GM08714 (cell line): ENCODE results near the gene SEMA3G.

Experiments used
- H3K4me3 ChIP-seq: fragments of 200-500 bp; sonication (Bioruptor generic); 2 replicates; pipeline ENCODE4 v1.5.1; 2014; ENCODE audit warnings: mild to moderate bottlenecking, low read length, inconsistent platforms
- ZNF274 ChIP-seq: IDR thresholded peaks from 2 replicates; pipeline ENCODE4 v1.6.1; 2012; ENCODE audit warnings: mild to moderate bottlenecking, low read depth, low read length

Gene SEMA3G

DNA sequence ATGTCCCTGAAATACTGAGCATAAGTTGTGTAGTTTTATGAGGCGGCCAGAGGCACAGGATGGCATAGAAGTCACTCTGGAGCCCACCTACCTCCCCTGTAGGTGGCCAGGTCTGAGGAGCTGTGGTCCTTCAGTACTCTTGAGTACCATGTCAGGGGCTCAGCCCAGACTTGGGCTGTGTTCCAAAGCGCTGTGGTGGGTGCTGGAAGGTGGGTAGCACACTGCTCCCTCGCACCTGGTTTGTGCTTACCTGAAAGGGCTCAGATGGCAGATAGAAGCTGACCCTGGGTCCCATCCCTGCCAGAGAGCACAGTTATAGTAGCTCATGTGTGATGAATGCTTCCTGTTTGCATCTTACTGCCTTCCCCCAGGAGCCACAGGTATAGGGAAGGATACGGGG lies 26.0 kb upstream of the SEMA3G start:
- no peak for TF ChIP-seq ZNF274

DNA sequence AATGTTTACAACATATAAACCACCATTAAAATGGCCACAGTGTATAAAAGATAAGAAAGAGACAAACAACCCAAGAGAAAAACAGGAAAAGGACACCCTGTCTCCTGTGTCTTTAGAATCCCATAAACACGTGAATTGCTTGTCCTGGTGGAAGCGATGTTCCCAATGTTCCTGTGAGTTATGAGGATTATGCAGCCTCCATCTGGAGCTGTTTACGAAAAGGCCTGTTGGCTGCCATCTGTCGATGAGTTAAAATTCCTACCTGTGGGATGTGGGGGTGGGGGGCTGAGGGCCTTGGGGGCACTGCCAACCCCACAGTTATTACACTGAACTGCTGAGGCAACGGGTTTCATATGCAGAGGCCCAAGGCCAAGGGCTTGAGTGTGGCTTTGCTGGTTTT lies 24.1 kb upstream of the SEMA3G start:
- TF ChIP-seq ZNF274: no peak
- no peak overlapping the region for H3K4me3 ChIP-seq

More for the DNA sequence above, 26.0 kb upstream of the SEMA3G start:
- no peak overlapping the region for H3K4me3 ChIP-seq

DNA sequence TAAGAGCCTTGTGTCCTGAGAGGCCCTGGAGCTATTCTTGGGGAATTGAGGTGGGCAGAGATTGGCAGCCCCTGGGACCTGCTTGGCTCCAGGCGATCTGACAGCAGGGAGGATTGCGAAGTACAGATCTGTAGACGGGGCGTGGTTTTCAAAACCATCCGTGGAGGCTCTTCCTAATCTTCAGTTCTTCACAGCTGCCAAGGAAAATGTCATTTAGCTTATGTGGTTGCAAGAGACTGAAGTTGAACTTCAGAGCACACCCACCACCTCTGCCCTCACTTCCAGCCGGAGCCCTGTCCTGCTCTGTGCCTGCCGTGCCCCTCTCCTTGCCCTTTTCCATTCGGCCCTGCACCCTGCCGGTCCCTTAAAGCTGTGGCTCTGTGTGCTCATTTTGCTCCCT lies 23.4 kb upstream of the SEMA3G start:
- no peak overlapping the region for H3K4me3 ChIP-seq
- TF ChIP-seq ZNF274: no peak

DNA sequence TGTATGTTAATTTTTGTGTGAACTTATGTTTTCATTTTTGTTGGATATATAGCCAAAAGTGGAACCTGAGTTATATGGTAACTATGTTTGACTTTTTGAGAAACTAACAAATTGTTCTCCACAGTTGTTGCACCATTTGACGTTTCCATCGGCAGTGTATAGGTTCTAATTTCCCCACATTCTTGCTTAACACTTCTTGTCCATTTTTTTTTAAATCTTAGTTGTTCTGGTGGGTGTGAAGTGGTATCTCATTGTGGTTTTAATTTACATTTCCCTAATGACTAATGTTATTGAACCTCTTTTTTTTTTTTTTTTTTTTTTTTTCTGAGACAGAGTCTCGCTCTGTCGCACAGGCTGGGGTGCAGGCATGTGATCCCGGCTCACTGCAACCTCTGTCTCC lies 18.5 kb upstream of the SEMA3G start:
- no peak for TF ChIP-seq ZNF274
- H3K4me3 ChIP-seq: no peak overlapping the region

DNA sequence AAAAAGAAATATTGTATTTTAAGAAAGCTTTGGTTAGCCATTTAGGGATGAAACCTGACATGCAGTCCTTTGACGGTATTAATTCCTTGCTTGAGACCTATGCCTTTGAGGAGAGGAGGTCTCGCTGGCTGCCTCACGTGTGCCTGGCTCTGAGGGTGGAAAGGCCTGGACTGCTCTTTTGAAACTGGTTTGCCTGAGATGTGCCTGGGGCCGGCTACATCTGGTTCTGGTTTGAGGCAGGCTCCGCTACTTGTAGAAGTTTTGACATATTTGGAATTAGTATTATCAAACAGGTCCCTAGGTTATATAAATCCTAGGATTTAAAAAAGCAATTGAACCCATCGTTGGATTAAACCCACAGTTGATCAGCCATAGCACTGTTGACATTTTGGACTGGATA lies 17.0 kb upstream of the SEMA3G start:
- TF ChIP-seq ZNF274: no peak
- H3K4me3 ChIP-seq: no peak overlapping the region

DNA sequence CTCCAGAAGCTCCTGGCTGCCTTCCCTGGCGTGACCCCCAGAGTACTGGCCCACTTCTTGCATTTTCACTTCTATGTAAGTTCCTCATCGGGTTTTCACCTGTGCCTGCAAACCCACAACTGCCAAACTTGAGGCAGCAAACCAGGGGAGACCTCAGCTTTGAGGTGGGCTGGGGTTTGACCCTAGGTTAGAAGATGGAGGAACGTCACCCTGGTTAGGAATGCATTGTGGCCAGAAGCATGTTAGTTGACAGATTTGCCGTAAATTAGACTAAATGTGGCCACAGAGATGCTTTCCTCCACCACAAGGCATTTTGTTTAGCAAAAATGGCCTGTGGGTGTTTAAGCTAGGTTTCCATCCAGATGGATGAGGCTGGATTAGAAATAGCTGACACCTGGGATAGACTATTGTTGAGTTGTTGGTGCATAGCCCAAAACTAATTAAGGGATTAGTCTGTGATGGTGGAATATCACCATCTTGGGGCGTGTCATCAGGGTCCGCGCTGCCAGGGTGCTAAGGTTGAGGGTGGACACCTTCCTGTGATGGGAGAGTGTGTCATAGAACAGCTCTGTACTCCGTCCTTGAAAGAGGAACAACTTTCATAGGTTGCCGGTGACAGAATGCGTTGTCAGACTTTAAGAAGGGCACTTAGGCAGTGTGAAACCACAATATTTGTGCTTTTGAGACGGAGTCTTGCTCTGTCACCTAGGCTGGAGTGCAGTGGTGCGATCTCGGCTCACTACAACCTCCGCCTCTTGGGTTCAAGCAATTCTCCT lies 14.1 kb upstream of the SEMA3G start:
- no peak for TF ChIP-seq ZNF274
- no peak overlapping the region for H3K4me3 ChIP-seq

DNA sequence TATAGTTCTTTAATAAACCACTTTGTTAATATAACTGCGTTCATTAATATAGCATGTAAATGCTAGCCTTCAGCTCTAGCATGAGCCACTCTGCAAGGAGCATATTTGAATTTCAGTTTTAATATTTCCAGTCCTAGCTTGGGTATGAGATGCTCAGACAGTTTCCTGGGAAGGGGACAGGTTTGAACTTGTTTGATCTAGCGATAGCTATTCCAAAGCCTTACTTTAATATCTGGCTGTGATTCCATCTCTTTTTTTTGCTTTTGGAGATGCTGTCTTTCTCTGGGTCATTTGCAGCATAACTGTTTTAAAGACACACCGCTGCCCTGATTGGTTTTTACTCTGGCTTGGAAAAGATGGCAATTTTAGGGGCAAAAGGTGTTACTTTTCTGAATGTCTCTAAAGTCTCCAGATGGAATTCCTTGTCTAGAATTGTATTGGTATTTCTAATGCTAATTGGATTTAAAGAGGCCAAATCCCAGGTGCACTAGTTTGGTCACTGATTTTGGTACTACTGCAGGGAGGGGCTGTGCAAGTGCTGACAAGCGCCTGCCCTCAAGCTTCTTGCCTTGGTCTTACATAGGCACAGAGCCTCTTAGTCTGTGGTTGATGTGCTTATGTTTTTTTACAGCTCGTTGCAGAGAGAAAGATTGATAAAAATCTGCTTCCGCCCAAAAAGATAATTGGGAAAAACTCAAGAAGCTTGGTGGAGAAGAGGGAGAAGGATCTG lies 13.3 kb upstream of the SEMA3G start:
- TF ChIP-seq ZNF274: no peak
- H3K4me3 ChIP-seq: no peak overlapping the region

DNA sequence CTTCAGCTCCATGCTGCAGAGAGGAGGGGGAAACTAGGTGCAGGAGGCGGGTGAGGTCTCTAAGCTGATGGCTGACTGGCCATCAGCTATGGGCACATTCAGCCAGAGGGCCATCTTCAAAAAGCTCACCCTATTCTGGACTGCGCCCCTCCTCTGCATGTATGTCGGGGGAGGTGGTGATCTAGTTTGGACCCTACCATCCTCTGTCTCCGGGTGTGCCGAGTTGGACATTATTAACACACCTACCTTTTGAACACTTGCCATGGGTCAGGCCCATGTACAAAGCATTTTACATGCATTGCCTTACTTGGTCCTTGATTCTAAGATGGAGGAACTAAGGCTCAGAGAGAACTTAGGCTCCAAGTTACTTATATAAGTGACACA lies 11.9 kb upstream of the SEMA3G start:
- no peak for TF ChIP-seq ZNF274
- peak overlapping the region; percentile 94; the same call in 1 of the 2 replicates for H3K4me3 ChIP-seq

DNA sequence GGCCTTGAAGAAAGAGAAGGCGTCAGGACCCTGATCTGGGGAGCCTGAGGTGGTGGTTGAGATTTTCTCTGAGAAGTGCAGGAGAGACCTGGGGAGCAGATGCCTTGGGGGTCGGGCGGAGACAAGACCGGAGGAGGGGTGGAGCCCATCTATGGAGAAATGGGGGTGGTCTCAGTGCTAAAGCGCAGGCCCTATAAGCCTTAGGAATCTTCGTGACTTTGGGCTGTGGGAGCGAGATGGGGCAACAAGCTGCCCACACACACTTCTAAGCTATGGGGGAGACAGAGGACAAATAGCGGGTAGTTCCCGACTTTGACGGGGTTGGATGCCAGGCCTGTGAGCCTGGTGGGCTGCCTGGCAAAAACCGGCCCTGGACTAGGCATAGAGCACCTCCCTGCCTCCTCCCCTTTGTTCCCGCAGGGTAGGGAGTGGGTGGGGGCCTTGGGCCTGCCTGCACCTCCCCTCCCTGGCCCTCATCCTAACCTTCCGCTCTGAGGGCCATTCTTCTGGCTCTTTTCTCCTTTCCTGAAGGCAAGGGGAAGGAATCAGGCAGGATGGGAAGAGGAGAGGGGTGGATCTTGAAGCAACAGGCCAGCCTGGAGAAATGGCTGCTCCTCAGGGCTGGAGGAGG lies 11.4 kb upstream of the SEMA3G start:
- TF ChIP-seq ZNF274: no peak

DNA sequence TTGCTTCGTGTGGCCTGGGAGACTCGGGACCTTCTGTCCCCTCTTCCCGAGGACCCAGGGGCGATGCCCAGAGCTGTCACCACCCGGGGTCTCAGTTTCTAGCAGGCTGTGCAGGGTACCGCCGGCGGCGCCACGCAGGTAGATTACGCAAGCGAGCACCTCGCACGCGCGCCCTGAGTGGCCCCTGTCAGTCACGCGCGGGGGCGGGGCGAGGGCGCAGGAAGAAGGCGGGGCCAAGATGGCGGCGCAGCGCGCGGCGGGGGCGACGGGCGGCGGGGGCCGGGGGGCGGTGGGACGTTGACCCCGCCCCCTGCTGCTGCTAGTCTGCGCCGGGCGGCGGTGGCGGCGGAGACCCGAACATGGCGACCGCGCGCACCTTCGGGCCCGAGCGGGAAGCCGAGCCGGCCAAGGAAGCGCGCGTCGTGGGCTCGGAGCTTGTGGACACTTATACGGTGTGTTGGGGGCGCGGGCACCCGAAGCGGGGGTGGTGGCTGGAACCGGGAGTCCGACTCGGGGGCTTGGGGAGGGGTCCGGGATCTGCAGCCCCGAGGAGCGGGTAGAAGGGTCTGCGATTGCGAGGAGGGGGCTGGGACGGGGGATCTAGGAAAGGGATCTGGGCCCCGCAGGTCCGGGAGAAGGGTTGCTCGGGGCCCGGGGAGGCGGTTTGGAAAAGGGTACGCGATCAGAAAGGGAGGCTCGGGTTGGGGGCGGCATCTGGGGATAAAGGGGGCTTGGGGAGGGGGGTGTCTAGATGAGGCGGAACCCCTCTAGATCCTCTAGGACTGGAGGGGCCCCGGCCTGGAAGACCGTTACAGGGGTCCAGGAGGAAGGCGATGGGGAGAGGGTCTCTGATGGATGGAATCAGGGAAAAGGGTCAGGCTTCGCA lies 10.6 kb upstream of the SEMA3G start, which contains the start of gene NISCH:
TSS of gene NISCH (plus strand) at position 322 of the 886 bp plus-strand sequence. CDS start at position 360, 38 bp downstream.
- H3K4me3 ChIP-seq: peak within 1 kb of the TSS; percentile 94
- TF ChIP-seq ZNF274: no peak

More for the DNA sequence above, 11.4 kb upstream of the SEMA3G start:
- H3K4me3 ChIP-seq: peak overlapping the region; percentile 94

DNA sequence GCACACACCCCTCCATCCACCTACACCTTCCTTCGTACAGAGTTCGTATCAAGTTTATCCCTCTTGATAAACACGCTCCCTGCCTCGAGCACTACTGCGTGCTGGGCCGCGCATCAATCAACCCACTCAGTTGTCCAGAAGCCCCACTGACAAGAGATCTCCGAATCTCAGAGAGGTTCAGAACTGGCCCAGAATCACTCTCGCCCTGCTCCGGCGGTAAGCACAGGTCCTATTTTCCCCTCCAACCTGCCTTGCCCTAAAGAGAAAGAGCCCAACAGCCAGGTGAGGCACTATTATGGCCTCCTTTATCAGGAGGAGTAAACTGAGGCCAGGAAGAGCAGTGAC lies 10.0 kb upstream of the SEMA3G start:
- no peak for TF ChIP-seq ZNF274
- H3K4me3 ChIP-seq: peak overlapping the region; percentile 87

DNA sequence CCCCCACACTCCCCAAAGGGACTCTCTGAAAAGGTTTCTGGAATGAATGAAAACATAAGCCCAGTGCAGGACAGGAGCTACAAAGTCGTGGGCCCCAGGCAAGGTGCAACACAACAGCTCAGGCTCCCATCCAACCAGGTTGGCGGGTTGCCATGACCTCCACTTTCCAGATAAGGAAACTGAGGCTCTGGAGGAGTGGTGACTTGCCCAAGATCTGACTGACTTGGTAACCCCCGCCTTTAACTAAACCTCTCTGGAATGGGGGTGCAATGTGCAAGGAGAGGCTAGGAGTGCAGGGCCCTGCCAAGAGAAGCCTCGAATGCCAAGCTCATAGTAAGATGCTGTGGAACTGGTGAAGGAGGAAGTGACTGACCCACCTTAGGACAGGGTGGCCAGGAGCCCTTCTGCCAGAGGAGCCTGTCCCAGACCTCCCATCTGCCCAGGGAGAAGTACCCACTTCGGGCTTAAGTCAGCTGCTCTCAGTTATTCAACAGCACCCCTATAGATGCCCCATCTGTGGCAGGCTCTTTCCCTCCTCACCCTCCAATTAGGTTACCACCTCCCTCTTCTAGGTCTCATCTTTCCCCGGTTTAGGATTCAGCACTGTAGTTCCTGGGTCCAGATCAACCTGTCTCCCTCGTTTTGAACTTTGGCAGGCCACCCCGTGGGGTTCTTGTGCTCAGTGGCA lies 9.5 kb upstream of the SEMA3G start:
- peak overlapping the region; percentile 87; the same call in 1 of the 2 replicates for H3K4me3 ChIP-seq
- TF ChIP-seq ZNF274: no peak
